H1 (cell line): Measurements from ENCODE around the gene GON4L. TPM values are rescaled to one million over a fixed set of nuclear protein-coding genes. Genes with fewer than 3 reads are reported as not detected.

Source experiments
- CTCF ChIA-PET: fragments of 300-600 bp; sonication (Branson Sonifier 250); formaldehyde crosslinking; loops from one replicate; lab custom pipeline; 2021; ENCODE audit not compliant: partially characterized antibody; lab: Charles Lee
- POLR2A ChIA-PET: fragments of 300-600 bp; sonication (Branson Sonifier 250); formaldehyde crosslinking; loops from one replicate; lab custom pipeline; 2021; ENCODE audit warnings: inconsistent platforms; ENCODE audit not compliant: partially characterized antibody; lab: Charles Lee
- DNase-seq, 2 experiments: peaks; one replicate each; pipeline versions ENCODE4 v3.0.0 to v3.0.0-alpha.2; 2010 to 2022; ENCODE audit warnings: low spot score in 2 of 2, low read depth in 1 of 2, mixed read lengths in 1 of 2
- FAIRE-seq: peaks from 2 replicates; lab custom pipeline; 2011; peaks lifted over from hg19 to GRCh38; lab: Jason Lieb, UNC
- H2AFZ ChIP-seq: 2 replicates; pipeline ENCODE4 v1.8.1; 2012; ENCODE audit warnings: low read length, inconsistent platforms
- H2AK5ac ChIP-seq: 2 replicates; pipeline ENCODE4 v1.6.1; 2013; ENCODE audit warnings: low read depth, low read length
- H2BK120ac ChIP-seq: replicated peaks from 2 replicates; pipeline ENCODE3; 2013; ENCODE audit warnings: low read depth, low read length, inconsistent platforms
- H2BK12ac ChIP-seq: 2 replicates; pipeline ENCODE4 v1.6.1; 2013; ENCODE audit warnings: low read depth, low read length
- H2BK15ac ChIP-seq: 2 replicates; pipeline ENCODE4 v1.6.1; 2013; ENCODE audit warnings: low read length
- H2BK20ac ChIP-seq: 2 replicates; pipeline ENCODE4 v1.6.1; 2013; ENCODE audit warnings: low read length
- H2BK5ac ChIP-seq: 2 replicates; pipeline ENCODE4 v1.6.1; 2013; ENCODE audit warnings: low read depth, low read length
- H3K14ac ChIP-seq: 2 replicates; pipeline ENCODE4 v1.6.1; 2013; ENCODE audit warnings: inconsistent platforms; ENCODE audit not compliant: insufficient read length
- H3K18ac ChIP-seq: 2 replicates; pipeline ENCODE4 v1.6.1; 2013; ENCODE audit warnings: low read length; ENCODE audit errors: extremely low read depth
- H3K23ac ChIP-seq: 2 replicates; pipeline ENCODE4 v1.6.1; 2013; ENCODE audit warnings: inconsistent platforms; ENCODE audit not compliant: insufficient read length
- H3K23me2 ChIP-seq: 2 replicates; pipeline ENCODE4 v1.6.1; 2013; ENCODE audit warnings: low read depth, low read length
- H3K27ac ChIP-seq: 2 replicates; pipeline ENCODE4 v1.6.1; 2011; ENCODE audit warnings: low read depth, low read length, inconsistent platforms
- H3K27me3 ChIP-seq, 4 experiments: replicated peaks in 1 of 4; 1 replicate in 1 of 4; 2 replicates in 3 of 4; pipeline versions ENCODE4 v1.6.1 to v1.8.1; 2011 to 2013; ENCODE audit warnings: low read length in 3 of 4, mild to moderate bottlenecking in 3 of 4, inconsistent platforms in 2 of 4, mixed read lengths in 2 of 4, moderate library complexity in 1 of 4; ENCODE audit not compliant: control insufficient read depth in 3 of 4, insufficient read depth in 3 of 4; ENCODE audit errors: extremely low read depth in 1 of 4
- H3K36me3 ChIP-seq, 4 experiments: 2 replicates each; pipeline versions ENCODE4 v1.6.1 to v1.8.1; 2011 to 2013; ENCODE audit warnings: mild to moderate bottlenecking in 4 of 4, low read length in 3 of 4, moderate library complexity in 2 of 4, control low read depth in 1 of 4, inconsistent platforms in 1 of 4; ENCODE audit not compliant: insufficient read depth in 4 of 4, control insufficient read depth in 2 of 4
- H3K4ac ChIP-seq: replicated peaks from 2 replicates; pipeline ENCODE3; 2013; ENCODE audit warnings: low read length, low read depth, mixed read lengths, inconsistent platforms; ENCODE audit not compliant: insufficient read length
- H3K4me1 ChIP-seq, 4 experiments: replicated peaks in 1 of 4; 1 replicate in 1 of 4; 2 replicates in 3 of 4; pipeline versions ENCODE4 v1.6.1 to v1.8.1; 2011 to 2013; ENCODE audit warnings: low read length in 3 of 4, inconsistent platforms in 2 of 4, mixed read lengths in 1 of 4; ENCODE audit not compliant: insufficient read depth in 4 of 4, control insufficient read depth in 3 of 4
- H3K4me2 ChIP-seq, 2 experiments: 2 replicates each; pipeline versions ENCODE4 v1.6.1 to v1.8.1; 2011 to 2013; ENCODE audit warnings: low read depth in 2 of 2, low read length in 2 of 2, control low read depth in 1 of 2, inconsistent platforms in 1 of 2, mild to moderate bottlenecking in 1 of 2; ENCODE audit not compliant: insufficient read depth in 1 of 2
- H3K4me3 ChIP-seq, 4 experiments: fragments of 200-600, 300-600 bp in 1 of 4; sonication (generic), shearing (Covaris generic), sonication (Bioruptor Twin) in 1 of 4; 2 replicates each; pipeline versions ENCODE4 v1.5.1 to v1.8.1; 2011 to 2016; ENCODE audit warnings: low read length in 4 of 4, low read depth in 3 of 4, control low read depth in 2 of 4, inconsistent platforms in 2 of 4, mild to moderate bottlenecking in 2 of 4, mixed read lengths in 1 of 4, moderate library complexity in 1 of 4; ENCODE audit not compliant: insufficient read depth in 2 of 4; ENCODE audit errors: extremely low read depth in 1 of 4
- H3K56ac ChIP-seq: replicated peaks from 2 replicates; pipeline ENCODE3; 2013; ENCODE audit warnings: low read depth, mild to moderate bottlenecking, mixed read lengths, low read length, inconsistent platforms; ENCODE audit not compliant: insufficient read length
- H3K79me1 ChIP-seq: 2 replicates; pipeline ENCODE4 v1.6.1; 2013; ENCODE audit warnings: low read depth, low read length, control low read depth
- H3K79me2 ChIP-seq, 2 experiments: 2 replicates each; pipeline versions ENCODE4 v1.6.1 to v1.8.1; 2012 to 2013; ENCODE audit warnings: low read length in 2 of 2, mild to moderate bottlenecking in 2 of 2, inconsistent platforms in 1 of 2; ENCODE audit not compliant: insufficient read depth in 2 of 2, control insufficient read depth in 1 of 2
- H3K9ac ChIP-seq, 4 experiments: replicated peaks in 1 of 4; 1 replicate in 1 of 4; 2 replicates in 3 of 4; pipeline versions ENCODE4 v1.6.1 to v1.8.1; 2011 to 2013; ENCODE audit warnings: low read depth in 3 of 4, low read length in 3 of 4, control low read depth in 2 of 4, mild to moderate bottlenecking in 2 of 4, moderate library complexity in 2 of 4, inconsistent platforms in 1 of 4; ENCODE audit errors: extremely low read depth in 1 of 4
- H3K9me3 ChIP-seq, 2 experiments: 2 replicates each; pipeline versions ENCODE4 v1.6.1 to v1.8.1; 2012 to 2013; ENCODE audit warnings: mild to moderate bottlenecking in 2 of 2, moderate library complexity in 2 of 2, control low read depth in 1 of 2, inconsistent platforms in 1 of 2, low read depth in 1 of 2, low read length in 1 of 2, mixed read lengths in 1 of 2; ENCODE audit not compliant: insufficient read depth in 2 of 2
- H4K20me1 ChIP-seq, 2 experiments: replicated peaks in 1 of 2; 2 replicates each; pipeline versions ENCODE3 to v1.8.1; 2011 to 2013; ENCODE audit warnings: inconsistent platforms in 2 of 2, low read length in 2 of 2, mild to moderate bottlenecking in 1 of 2; ENCODE audit not compliant: insufficient read depth in 2 of 2, control insufficient read depth in 1 of 2
- H4K5ac ChIP-seq: 2 replicates; pipeline ENCODE4 v1.6.1; 2013; ENCODE audit warnings: low read length, low read depth, mixed read lengths, inconsistent platforms; ENCODE audit not compliant: insufficient read length
- H4K8ac ChIP-seq: 2 replicates; pipeline ENCODE4 v1.8.0; 2013; ENCODE audit warnings: mild to moderate bottlenecking, moderate library complexity, low read length, inconsistent platforms; ENCODE audit not compliant: insufficient read depth; ENCODE audit errors: extremely low read depth
- H4K91ac ChIP-seq: replicated peaks from 2 replicates; pipeline ENCODE3; 2013; ENCODE audit warnings: low read length, mixed read lengths, inconsistent platforms; ENCODE audit not compliant: insufficient read length
- CEBPB ChIP-seq: IDR thresholded peaks from 2 replicates; pipeline ENCODE4 v1.6.1; 2012; ENCODE audit warnings: low read depth, low read length
- PHF8 ChIP-seq: fragments of 200-600 bp; sonication (generic); conservative IDR thresholded peaks from 2 replicates; pipeline ENCODE4 v1.7.1; 2012; ENCODE audit warnings: low read depth, mild to moderate bottlenecking, inconsistent platforms, low read length, moderate library complexity
- TBP ChIP-seq: IDR thresholded peaks from 2 replicates; pipeline ENCODE4 v1.6.1; 2011; ENCODE audit warnings: low read depth, low read length, improper control_type of control experiment
- YY1 ChIP-seq: IDR thresholded peaks from 2 replicates; pipeline ENCODE4 v1.6.1; 2011; ENCODE audit warnings: low read depth, mild to moderate bottlenecking, low read length
- WGBS, 2 experiments: shearing (Covaris generic) in 1 of 2; methylation state at CpG; one replicate each; pipeline versions ENCODE4 v1.1.6 to v1.1.7; 2013 to 2015; ENCODE audit warnings: low lambda C conversion rate in 2 of 2, mixed read lengths in 2 of 2, inconsistent platforms in 1 of 2, low coverage in 1 of 2, missing lambda C conversion rate in 1 of 2; ENCODE audit not compliant: insufficient replicate concordance in 2 of 2, insufficient coverage in 1 of 2, insufficient read length in 1 of 2; ENCODE audit errors: extremely low coverage in 1 of 2, missing lambda C conversion rate in 1 of 2; 5-methylcytosine and 5-hydroxymethylcytosine counted together
- polyA plus RNA-seq, 7 experiments: library from polyadenylated mRNA; depleted of rRNA in 3 of 7; stranded (reverse) in 5 of 7; unstranded in 2 of 7; fragments of >200 nt in 5 of 7; fragments of 200-250 nt in 2 of 7; gene quantifications; 1 replicate in 5 of 7; 2 replicates in 1 of 7; 4 replicates in 1 of 7; pipeline versions ENCODE4 v1.2.1 to v1.2.3, GENCODE V29; 2011 to 2013; ENCODE audit warnings: missing spikeins in 2 of 7, mixed read lengths in 2 of 7
- total RNA-seq: library from RNA; stranded (reverse); fragmentation: NEBNext Ultra II Directional; extraction: Animal tissue kit (Norgen Biotek cat#: 25700); gene quantifications from 2 replicates; pipeline ENCODE4 v1.2.1, GENCODE V29; 2021

GON4L gene
- total and polyA plus RNA-seq, 2 of the 8 experiments (the other 6 are each of a cell fraction or from before 2014, with no cell fraction given): 26.2 to 52.1 TPM

- Histone ChIP-seq H3K4me2 (no peak overlapping the region), H3K4me3 (no peak overlapping the region), H2BK20ac (no peak overlapping the region), H3K14ac (no peak overlapping the region), H3K27me3 (no peaks in the 10 kb centered on the region), H3K56ac (no peak overlapping the region), H4K8ac (no peak overlapping the region), H4K91ac (no peak overlapping the region), H4K5ac (no peak overlapping the region), H3K9ac (no peak overlapping the region), H3K36me3 (peaks cover 4 to 12% (median 6%) of the 10 kb centered on the region in 4 experiments; a peak in 4 of 8 replicates), H3K18ac (no peak overlapping the region), H3K27ac (no peak overlapping the region), H2BK5ac (no peak overlapping the region), H2AK5ac (no peak overlapping the region), H3K4ac (no peak overlapping the region), H3K79me2 (peaks cover 0 to 7% of the 10 kb centered on the region in 2 experiments; a peak in 2 of 4 replicates), H3K4me1 (no peaks in the 10 kb centered on the region), H2BK120ac (no peak overlapping the region), H4K20me1 (no peaks in the 10 kb centered on the region), H3K79me1 (no peaks in the 10 kb centered on the region; the same call in 1 of the 2 replicates), H2BK12ac (no peak overlapping the region), H2AFZ (no peak overlapping the region), H3K23me2 (no peaks in the 10 kb centered on the region), H3K23ac (no peak overlapping the region), H3K9me3 (no peaks in the 10 kb centered on the region), H2BK15ac (no peak overlapping the region)
- TF ChIP-seq YY1 (no peak), TBP (no peak), PHF8 (no peak), CEBPB (no peak)
- CTCF ChIA-PET: interaction anchor here (0.6 to 0.8 kb wide), 4 partner anchors 9 to 33 kb away, joined by 3 read pairs; no protein-coding TSS in a partner anchor
- 100% methylated on average over 2 of the region's 2 CpGs; no CpG with 5 or more reads in 1 of the 2 experiments for WGBS, 2 experiments
- FAIRE-seq (no peak), DNase-seq (no peak)
- POLR2A ChIA-PET: no interaction called here
Measured at GRCh38 chr1:155713075-155713474, 143.9 kb downstream of the GON4L start.
